ENCODE measurements around the gene PLEKHA4.
"Not testable (repeated sequence)": the region's sequence is repeated elsewhere in the genome, so short reads cannot be mapped to it uniquely, and the experiment has no call there.

PLEKHA4 gene

DNA sequence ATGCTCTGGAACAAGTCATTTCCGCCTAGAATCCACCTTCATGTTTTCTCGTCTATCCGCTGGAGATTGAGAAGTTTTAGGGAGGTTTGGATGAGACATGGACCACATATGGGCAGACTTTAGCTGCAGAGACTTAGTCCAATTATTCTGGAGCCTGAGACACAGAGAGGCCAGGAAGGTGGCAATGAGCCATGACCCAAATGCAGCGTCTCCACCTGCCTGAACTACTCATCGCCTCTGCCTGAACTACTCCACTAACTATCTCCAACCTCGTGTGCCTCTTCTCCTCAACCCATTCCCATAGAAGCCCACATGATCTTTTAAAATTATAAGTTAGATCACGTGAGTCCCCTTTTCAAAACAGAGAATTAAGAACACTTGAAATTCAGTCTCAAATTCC is 5.6 kb downstream of the PLEKHA4 start:
- no peak for DNase-seq

DNA sequence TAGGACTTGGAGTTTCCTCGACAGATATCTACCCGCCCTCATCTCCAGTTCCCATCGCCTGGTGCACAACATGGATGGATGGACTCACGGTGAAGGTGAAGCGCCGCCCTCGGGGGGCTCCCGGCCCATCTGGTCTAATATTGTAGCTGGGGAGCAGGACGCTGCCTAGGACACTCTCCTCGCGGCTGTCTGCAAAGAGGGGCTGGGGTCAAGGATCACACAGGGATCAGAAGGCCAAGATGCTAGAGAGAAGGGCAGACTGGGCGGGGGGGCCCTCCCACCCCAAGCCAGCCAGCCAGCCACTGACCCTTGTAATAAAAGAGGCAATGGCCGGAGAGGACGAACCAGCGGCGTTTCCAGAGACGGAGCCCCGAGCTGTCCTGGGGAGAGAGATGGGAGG is 7.1 kb downstream of the PLEKHA4 start:
- no peak for DNase-seq

DNA sequence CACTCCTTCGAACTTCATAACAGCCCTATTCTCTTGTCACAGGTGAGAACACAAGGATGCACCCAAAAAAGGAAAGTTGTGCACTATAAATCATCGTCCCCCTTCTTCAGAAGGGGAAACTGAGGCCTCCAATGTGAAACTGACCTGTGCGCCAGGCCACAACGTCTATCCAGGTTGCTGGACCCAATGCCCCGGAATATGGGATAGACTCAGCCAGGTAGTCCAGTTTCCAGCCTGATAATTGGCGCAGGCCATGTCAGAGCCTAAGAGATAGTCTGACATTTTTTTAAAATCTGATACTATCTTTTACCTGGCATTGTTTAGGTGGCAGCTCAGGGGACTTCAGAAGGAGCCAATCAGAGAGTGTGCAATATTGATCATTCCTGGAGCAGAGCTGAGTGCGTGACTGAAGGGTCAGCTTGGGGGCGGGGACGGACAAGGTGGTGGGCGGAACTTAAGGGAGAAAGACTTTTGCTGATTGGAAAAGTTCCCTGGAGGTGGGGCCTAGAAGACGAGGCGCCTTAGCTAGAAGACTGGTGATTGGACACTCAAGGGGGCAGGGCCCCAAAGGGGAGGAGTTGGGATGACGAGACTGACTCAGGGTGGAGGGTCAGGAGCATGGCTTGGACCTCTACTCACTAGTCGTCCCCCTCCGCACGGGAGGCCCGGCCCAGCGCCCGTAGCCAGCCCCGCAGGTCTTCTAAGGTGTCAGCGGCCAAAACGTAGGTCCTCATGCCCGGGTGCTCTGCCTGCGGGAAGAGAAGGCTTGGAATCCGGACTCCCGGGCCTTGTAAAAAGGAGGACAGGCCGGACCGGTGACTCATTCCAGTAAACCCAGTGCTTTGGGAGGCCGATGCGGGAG is 8.5 kb downstream of the PLEKHA4 start:
- DNase-seq = peak in 1 of 2 experiments; percentile 25

DNA sequence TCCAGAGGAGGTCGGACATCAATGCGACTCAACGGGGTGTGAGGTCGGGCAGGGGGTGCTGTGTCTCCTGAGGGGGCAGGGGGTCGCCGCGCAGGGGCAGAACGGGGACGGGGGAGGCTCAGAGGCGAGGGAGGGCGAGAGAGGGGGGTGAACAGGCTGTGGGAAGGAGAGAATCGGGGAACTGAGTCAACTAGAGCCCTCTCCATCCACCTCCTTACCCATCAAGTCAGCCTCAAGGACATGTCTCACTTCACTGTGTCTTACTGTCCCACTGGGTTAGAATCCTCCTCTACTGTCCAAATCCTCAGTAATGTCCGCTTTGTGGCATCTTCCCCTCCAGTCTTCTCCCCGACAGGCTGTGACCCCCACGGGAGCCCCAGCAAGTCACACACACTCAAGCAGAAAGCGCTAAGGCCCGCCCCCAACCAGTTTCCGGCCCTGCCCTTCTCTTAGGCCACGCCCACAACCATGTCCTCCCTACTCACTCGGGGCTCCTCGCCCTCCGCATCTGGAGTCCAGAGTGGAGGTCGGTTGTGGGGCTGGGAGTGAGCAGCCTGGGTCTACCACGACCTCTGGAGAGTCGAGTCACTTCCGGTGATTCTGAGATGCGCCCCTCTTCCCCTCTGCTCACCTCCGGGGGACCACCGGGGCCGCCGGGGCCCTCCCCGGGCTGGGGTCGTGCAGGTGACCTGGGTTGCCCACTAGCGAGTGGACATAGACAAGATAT is 9.3 kb downstream of the PLEKHA4 start:
- DNase-seq = peak; percentile 81 to 86

DNA sequence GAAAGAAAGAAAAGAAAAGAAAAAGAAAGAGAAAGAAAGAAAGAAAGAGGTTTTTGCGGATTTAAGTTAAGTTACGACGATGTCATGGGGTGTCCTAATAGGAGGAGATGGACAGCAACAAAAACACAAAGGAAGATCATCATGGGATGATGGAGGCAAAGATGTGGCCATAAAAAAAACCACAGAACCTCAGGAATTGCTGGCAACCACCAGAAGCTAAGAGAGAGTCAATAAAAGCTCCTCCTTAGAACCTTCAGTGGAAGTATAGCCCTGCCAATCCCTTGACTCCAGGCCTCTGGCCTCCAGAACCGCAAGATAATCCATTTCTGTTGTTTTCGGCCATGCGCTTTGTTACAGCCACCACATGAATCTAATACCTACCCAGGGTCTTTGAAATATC is 11.5 kb downstream of the PLEKHA4 start:
- DNase-seq = no peak

DNA sequence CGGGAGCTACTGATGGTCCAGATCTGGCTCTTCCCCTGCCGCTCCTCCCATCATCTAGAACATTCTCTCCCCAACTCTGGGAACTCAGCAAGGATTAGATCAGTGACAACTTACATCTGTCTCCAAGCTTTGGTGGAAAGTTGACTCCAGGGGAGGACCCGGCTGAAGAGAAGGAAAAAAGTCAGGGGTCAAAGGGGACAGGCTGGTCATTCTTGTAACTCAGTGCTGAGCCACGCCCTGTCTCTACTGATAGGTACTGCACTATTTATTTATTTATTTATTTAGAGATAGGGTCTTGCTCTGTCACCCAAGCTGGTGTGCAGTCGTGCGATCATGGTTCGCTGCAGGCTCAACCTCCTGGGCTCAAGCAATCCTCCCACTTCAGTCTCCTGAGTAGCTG is 14.3 kb downstream of the PLEKHA4 start:
- DNase-seq = no peak

DNA sequence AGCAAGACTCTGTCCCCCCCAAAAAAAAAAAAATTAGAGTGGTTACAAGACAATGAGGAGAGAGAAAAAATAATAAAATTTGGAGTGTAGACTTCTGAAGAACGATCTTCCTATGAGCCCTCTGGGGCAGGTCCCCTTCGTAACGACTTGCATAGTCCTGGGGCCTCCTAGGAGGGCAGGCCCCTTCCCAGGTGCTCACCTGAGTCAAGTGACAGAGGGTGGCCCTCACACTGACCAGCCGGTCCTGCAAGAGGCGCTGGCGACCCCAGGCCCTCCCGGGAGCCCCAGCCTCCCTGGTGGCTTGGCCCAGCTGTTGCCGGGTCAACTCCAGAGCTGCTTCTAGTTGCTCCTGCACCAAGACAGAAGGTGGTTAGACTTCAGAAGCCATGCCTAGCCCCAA is 14.9 kb downstream of the PLEKHA4 start:
- DNase-seq = no peak

DNA sequence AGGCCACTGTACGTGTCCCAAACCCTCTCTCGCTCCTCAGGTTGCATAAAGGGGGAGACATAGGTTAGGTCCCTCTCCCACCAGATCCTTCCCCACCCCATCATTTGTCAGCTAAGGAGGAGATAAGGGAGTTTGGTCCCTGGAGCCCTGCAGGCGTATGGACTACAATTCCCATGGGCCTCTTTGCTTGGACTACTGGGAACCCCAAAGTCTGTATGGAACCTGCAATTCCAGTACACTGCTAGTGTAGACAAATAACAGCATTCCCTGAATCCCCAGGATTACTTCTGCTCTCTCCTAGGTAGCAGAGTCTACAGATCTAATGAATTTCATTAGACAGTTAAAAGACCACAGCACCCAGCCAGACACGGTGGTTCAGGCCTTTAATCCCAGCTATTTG is 16.1 kb downstream of the PLEKHA4 start:
- DNase-seq = no peak

DNA sequence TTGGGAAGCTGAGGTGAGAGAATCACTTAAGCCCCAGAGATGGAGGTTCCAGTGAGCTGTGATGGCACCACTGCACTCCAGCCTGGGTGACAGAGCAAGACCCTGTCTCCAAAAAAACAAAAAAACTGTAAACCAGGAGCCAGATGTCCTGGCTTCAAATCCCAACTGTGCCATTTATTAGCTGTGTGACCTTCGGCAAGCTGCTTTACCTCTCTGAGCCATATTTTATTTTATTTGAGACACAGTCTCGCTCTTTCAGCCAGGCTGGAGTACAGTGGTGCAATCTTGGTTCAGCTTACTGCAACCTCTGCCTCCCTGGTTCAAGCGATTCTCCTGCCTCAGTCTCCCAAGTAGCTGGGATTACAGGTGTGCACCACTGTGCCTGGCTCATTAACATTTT is 21.8 kb downstream of the PLEKHA4 start:
- DNase-seq = not testable (repeated sequence)

DNA sequence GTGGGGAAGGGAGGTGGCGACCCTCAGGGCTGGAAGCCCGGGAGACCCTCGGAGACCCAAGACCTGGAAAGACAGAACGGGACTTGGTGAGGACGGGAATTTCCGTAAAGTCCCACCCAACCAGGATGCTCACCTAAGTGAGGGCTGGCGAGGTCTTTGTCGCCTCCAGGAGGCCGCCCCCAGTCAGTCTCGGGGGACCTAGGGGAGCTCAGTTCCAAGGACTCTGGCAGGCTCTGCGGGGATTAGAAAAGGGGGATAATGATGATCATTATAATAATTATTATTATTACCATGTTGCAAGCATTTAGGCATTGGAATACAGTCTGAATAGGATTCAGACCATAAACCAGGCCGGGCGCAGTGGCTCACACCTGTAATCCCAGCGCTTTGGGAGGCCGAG is 23.0 kb downstream of the PLEKHA4 start:
- DNase-seq = no peak

DNA sequence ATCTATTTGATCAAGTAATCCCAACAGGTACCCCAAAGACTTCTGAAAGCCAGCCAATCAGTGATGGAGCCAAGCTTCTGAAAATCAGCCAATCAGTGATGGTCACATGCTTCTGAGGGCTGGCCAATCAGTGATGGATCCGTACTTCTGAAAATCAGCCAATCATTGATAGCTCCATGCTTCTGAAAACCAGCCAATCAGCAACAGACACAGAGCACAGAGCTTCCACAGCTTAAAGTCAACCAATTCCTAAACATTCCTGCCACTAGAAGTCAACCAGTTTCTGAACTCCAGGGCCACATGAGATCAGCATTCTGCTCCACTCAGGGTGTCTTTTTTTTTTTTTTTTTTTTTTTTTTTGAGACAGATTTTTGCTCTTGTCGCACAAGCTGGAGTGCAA is 23.9 kb downstream of the PLEKHA4 start:
- no peak for DNase-seq

DNA sequence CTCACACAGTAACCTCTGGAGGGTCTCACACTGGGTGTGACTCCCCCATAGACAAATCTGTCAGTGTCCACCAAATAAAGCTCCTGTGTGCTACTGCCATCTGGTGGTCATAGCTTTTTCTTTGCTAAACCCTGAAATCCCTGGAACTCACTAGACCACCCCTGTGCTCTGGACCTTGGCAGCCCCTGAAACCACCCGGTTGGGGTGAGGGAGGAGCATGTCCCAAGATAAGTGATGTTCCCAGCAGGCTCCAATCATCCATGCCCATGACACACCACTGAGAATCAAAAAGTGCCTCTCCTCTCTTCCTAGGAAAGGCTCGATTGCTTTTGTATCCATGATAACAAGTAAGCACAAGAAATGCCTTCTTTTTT is 25.6 kb downstream of the PLEKHA4 start:
- peak; percentile 43 to 60 for DNase-seq

DNA sequence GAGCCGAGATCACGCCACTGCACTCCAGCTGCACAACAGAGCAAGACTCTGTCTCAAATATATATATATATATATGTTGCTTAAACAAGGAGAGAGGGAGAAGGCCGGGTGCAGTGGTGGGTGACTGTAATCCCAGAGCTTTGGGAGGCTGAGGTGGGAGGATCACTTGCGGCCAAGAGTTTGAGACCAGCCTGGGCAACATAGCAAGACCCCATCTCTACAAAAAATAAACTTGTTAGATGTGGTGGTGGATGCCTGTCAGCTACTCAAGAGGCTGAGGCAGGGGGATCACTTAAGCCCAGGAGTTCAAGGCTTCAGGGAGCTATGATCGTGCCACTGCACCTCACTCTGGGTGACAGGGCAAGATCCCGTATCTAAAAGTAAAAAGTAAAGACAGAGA is 26.8 kb downstream of the PLEKHA4 start:
- DNase-seq = no peak

DNA sequence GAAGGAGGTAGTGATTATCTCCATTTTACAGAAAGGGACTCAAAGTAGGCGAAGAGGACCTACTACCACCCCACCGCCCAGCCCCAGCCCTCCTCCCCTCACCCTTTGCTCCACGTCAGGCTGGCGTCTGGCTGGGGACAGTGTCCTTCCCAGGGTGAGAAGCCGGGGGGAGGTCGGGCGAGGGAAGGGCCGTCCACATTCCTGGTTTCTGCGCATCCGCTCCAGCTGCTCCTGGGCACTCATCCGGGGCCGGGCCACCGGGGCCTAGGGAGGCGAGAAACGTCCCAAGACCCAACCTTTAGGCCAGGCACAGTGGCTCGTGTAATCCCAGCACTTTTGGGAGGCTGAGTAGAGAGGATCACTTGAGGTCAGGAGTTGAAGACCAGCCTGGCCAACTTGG is 27.4 kb downstream of the PLEKHA4 start:
- no peak for DNase-seq

DNA sequence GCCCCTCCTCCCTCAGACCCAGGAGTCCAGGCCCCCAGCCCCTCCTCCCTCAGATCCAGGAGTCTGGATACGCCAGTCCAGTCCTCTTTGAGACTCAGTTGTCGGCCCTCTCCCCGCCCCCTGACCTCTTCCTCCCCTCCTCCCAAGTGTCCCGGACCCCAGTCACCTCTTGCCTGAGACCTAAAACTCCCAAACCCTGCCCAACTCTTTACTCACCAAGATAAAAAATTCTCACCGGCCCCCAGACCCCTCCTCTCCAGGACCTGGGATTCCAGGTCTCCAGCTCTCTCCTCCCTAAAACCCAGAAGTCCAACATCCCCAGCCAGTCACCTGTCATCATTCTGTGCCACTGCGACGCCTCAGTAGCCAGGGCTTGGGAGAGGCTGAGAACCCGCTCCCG is 30.7 kb downstream of the PLEKHA4 start:
- no peak for DNase-seq

DNA sequence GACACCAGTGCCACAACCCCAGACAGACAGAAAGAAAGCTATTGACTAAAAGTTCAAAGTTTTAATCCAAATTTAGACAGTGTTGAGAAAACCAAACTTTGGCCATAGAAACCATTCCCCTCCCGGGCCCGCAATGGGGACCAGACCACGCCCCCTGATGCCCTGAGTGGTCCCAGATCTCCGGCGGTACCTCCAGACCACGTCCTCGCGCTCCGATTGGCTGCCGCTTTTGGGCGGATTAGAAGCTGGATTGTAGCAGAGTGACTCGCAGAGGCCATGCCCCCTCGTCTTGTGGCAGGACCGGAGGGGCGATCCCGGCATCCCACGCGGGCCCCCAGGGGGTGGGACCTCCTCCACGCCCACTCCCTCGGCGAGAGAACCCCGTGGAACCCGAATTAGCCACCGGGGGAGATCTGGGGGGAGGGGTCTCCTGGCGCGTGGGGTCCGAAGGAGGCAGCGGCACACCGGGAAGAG is 31.3 kb downstream of the PLEKHA4 start:
- peak; percentile 79 to 85 for DNase-seq

DNA sequence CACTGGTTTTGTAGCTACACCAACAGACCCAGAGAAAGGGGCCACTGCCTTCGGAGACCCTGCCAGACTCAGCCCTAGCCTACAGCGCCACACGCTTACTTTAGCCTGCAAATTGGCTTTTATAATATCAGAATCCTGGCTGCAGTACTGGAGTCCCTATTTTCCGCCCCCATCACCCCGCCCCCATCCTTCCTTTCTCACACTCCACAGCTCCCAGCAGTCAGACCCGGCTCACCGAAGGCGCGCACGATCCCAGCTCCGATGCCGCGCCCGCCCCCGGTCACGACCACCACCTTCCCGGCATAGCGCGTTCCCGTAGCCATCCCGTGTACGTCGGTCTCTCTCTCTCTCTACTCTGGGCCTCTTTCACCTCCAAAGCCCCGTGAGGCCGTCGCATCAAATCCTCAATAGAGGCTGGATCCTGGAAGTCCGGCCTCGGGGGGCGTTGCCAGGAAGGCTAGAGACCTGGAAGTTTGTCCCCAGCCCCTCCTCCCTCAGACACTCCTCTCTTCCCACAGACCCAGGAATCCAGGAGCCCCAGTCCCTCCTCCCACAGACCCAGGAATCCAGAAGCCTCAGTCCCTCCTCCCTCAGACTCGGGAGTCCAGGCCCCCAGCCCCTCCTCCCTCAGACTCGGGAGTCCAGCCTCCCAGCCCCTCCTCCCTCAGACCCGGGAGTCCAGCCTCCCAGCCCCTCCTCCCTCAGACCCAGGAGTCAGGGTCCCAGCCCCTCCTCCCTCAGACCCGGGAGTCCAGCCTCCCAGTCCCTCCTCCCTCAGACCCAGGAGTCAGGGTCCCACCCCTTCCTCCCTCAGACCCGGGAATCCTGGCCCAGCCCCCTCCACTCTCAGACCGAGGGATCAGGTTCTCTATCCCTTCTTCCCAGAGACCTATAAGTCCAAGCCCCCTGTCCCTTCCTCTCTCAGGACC is 32.1 kb downstream of the PLEKHA4 start, which contains the start of gene HSD17B14:
Gene HSD17B14 (minus strand): TSS at position 403 of the 929 bp plus-strand sequence. CDS start 80 bp downstream, at position 323.
- no peak for DNase-seq

DNA sequence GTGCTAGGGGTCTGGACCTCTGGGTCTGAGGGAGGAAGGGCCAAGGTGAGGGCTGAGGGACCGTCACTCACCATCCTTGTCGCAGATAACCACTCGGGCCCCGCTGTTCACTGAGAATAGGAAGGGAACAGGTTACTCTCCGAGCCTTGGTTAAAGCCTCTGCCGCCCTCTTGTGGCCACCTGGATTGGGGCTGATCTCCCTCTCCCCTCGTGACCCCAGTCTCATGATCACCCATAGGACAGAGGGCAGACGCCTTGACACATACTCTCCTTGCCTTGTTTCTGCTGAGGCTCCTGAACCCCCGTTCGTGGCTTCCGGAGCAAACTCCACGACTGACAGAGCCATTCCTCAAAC is 32.7 kb downstream of the PLEKHA4 start:
- peak; percentile 99 for DNase-seq

DNA sequence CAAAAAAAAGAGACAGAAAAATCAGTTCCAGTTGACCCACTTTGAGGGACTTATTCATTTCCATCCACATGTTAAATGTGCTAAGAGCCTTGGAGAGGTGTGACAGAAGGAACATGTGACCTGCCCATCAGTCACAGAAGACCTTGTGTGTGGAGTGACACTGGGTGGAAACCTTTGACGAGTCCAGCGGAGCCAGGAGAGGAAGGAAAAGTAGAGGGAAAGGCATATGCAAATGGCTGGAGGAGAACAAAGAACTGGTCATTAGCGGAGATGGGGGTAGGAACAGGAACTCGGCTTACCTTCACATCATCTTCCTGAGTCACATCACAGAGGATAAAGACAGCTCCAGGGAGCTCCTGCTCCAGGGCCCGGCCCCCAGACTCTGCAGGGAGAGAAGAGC is 34.4 kb downstream of the PLEKHA4 start:
- DNase-seq = no peak

DNA sequence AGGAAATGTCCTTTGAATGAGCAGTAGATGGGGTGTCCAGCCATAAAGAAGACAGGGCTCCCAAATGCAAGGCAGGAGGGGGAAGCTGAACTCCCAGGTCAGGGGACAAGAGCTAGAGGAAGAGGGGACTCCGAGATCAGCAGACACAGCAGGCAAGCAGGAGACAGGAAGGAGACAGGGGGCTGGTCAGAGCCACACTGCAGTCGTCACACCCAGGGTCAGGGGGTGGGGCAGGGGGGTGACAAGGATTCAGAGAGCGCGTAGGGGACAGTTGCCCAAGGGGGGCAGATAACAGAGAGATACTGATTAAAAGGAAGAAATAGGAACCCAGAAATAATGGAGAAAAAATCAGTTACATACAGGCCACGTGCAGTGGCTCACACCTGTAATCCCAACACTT is 35.4 kb downstream of the PLEKHA4 start:
- no peak for DNase-seq

DNA sequence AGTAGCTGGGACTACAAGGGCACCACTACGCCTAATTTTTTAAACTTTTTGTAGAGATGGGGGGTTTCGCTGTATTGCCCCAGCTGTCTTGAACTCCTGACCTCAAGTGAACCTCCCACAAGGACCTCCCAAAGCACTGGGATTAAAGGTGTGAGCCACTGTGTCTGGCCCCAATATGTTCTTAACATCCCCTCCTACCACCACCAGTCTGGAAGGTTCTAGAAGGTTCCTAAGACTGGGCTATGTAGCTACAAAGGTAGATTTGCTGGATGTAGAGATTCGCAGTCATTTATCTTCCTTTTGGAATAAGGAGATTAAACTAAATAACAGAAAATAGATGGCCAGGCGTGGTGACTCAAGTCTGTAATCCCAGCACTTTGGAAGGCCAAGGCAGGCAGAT is 37.5 kb downstream of the PLEKHA4 start:
- DNase-seq = no peak

DNA sequence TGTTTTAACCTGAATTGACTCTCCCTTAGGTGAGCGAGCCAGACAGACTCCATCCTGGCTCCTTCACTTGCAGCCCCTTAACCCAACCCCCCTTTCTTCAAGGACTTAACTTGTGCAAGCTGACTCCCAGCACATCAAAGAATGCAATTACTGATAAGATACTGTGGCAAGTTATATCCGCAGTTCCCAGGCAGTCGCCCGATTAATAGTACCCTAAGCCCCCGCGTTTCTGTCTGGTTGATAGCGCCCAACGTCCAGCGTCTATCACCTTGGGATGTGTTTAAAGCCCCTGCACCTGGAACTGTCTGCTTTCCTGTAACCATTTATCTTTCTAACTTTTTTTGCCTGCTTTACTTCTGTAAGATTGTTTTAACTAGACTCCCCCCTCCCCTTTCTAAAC is 38.3 kb downstream of the PLEKHA4 start:
- DNase-seq = no peak

DNA sequence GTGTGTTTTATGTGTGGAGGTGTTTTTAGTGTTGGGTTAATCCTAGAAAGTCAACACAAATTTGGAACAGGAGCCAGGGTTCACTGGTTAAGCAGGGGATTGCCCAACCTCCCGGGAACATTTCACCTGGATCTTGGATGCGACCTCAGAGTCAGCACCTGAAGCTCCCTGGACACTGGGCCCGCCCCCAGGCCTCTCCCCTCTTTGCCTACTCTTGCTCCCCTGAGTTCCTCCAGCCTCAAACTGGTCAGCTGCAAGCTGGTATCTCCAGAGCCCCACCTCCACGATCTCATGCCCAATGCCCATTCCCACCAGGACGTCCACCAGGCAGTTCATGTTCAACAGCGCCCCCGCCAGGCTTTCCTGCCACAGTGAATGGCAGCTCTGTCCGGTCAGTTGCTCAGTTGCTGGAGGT is 41.8 kb downstream of the PLEKHA4 start:
- DNase-seq = no peak

Measured in activated CD4-positive, alpha-beta T cell treated with anti-CD3 and anti-CD28 coated beads, Interleukin-2, amount 50 U/mL, for 48 hours (primary cell).